Middle frontal gyrus (tissue), 1 donor: ENCODE results near the gene HES7.

Experiments used
- DNase-seq: peaks from one replicate; pipeline ENCODE4 v3.0.0-alpha.2; 2015; ENCODE audit warnings: low spot score; ENCODE audit errors: extremely low spot score

The HES7 gene

GRCh38 chr17:8074554-8074953 lies 49.4 kb downstream of the HES7 start:
- DNase-seq = no peak

DNA sequence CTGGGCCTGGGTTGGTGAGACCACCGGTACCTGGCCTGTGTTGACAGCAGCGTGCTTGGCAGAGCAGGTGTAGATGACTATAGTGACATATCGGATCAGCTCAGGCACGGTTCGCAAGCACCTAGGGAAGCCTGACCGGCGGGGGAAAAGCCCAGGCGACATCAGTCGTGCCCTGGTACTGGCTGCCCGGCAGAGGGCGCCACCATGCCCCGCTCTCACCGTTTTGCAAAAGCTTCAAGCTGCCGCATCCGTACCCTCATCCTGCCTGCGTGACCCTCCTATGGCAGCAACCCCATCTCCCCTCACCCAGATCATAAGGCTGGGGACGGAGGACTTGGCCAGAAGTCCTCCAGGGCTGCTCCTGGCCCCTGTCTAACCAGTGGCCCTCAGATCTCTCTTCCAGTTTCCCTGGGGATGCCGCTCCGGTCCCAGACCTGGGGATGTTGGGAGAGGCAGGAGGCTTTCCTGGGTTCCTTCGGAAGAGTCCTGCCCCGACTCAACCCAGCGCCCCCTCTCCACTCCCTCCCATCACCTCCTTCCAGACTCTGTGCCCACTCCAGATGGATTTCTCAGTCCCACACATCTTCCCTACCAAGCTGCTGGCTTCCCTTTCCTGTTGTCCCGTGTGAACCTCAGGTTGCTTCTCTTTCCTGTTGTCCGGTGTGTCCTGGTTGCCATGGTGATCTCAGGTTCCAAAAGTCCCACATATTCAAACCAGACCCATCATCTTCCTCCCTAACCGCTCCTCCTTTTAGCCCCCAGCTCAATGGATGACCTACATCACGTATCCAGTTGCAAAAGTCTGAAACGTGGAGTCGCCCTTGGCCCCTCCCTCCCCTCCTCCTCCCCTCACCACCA lies 50.0 kb downstream of the HES7 start:
- DNase-seq = no peak

- no peak for DNase-seq
Observed at GRCh38 chr17:8072729-8073461, 51.0 kb downstream of the HES7 start.

DNA sequence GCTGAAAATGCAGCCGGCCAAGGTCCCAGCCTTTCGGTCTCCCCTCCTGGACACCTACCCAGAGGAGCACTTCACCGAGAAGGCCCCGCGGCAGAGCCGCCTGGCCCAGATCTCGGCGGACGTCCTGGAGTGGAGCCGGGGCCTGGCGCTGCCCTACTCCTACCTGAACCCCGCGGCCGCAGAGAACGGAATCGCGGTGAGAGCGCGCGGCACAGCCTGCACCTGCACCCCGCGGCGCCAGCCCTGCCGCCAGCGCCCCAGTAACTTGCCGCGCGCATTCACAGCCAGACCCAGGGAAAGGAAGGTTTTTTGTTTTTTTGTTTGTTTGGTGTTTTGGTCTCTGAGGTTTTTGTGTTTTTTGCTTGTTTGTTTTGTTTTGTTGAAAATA lies 51.6 kb downstream of the HES7 start:
- DNase-seq = no peak

DNA sequence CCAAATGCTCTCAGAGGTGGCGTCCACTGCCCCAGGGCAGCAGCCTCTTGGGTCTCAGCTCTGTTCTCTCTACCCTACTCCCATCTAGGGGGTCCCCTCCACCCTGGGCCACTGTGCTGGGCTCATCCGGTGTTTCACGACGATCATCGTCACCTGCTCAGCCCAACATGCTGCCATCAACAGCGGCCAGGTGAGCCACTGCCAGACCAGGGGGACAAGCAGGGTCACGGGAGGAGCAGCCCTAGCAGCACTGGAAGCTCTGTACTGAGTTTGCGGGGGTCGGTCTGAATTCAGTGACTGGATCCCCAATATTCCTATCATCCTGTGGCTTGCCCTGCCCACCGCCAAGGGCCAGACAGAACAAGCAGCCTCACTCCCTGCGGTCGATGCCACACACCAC lies 52.4 kb downstream of the HES7 start:
- no peak for DNase-seq
